K562 (cell line): ENCODE measurements around the gene AP5Z1. TPM values are rescaled to one million over a fixed set of nuclear protein-coding genes. Genes with fewer than 3 reads are reported as not detected.

Source experiments
- BCLAF1 ChIP-seq, 2 experiments: fragments of 450-650 bp in 1 of 2; IDR thresholded peaks; 2 replicates each; pipeline ENCODE4 v1.6.1; 2011 to 2017; ENCODE audit warnings: low read depth in 2 of 2, antibody characterized with exemption in 1 of 2, borderline replicate concordance in 1 of 2, low read length in 1 of 2, mild to moderate bottlenecking in 1 of 2, mixed read lengths in 1 of 2; ENCODE audit not compliant: control insufficient read depth in 1 of 2
- CBX3 ChIP-seq, 2 experiments: IDR thresholded peaks; 1 replicate in 1 of 2; 2 replicates in 1 of 2; pipeline ENCODE4 v1.6.1; 2012; ENCODE audit warnings: inconsistent platforms in 2 of 2, low read length in 2 of 2, borderline replicate concordance in 1 of 2, control low read depth in 1 of 2
- REST ChIP-seq, 2 experiments: fragments of 450-650 bp; formaldehyde crosslinking in 1 of 2; IDR thresholded peaks; 2 replicates each; pipeline versions ENCODE4 v1.4.0 to v1.6.1; 2014 to 2020; ENCODE audit warnings: mild to moderate bottlenecking in 2 of 2, borderline replicate concordance in 1 of 2, low read depth in 1 of 2
- ZNF12 ChIP-seq: sonication (generic); formaldehyde crosslinking; IDR thresholded peaks from 2 replicates; pipeline ENCODE4 v1.4.0; 2020; ENCODE audit warnings: mild to moderate bottlenecking, missing genetic modification reagents
- ZNF143 ChIP-seq: sonication (generic); formaldehyde crosslinking; IDR thresholded peaks from 2 replicates; pipeline ENCODE4 v1.9.0; 2022; ENCODE audit warnings: mild to moderate bottlenecking, missing genetic modification reagents
- ZNF146 ChIP-seq: IDR thresholded peaks from one replicate; pipeline ENCODE4 v1.6.1; 2018; ENCODE audit warnings: missing compliant biosample characterization; ENCODE audit not compliant: unreplicated experiment
- polyA plus RNA-seq, 8 experiments: library from polyadenylated mRNA; depleted of rRNA in 4 of 8; stranded (reverse) in 5 of 8; unstranded in 3 of 8; fragments of >200 nt; fragmentation: Nextera tagmentation in 2 of 8; fragmentation: Illumina TruSeq in 1 of 8; extraction: Ambion mirVana in 2 of 8; extraction: Trizol in 1 of 8; gene quantifications; 2 replicates each; pipeline versions ENCODE4 v1.2.1 to v1.2.3, GENCODE V29; 2011 to 2014; ENCODE audit warnings: inconsistent platforms in 1 of 8, missing spikeins in 1 of 8
- total RNA-seq, 7 experiments: library from RNA; depleted of rRNA in 6 of 7; stranded (reverse); fragments of >200 nt in 6 of 7; fragmentation: Illumina TruSeq in 2 of 7; extraction: Trizol in 2 of 7; gene quantifications; 2 replicates each; pipeline versions ENCODE4 v1.2.1 to v1.2.3, GENCODE V29; 2011 to 2021; ENCODE audit warnings: low replicate concordance in 1 of 7

The AP5Z1 gene
- total and polyA plus RNA-seq, 9 of the 15 experiments (the other 6 are each of a cell fraction or from before 2014, with no cell fraction given), result 0.06 to 31.1 (median 6.4) TPM

- TF ChIP-seq REST (IDR thresholded peaks at IDR 0.05; ENCODE audit: borderline replicate concordance) (no peak), REST (CRISPR knock-in tag; IDR thresholded peaks at IDR 0.05; ENCODE audit: low read depth) (no peak), ZNF146 (no peak), ZNF12 (CRISPR knock-in tag) (no peak), CBX3 (IDR thresholded peaks at IDR 0.05; ENCODE audit: borderline replicate concordance in 1 of 2, low read length in 2 of 2) (no peak), BCLAF1 (IDR thresholded peaks at IDR 0.05; ENCODE audit: borderline replicate concordance in 1 of 2, control insufficient read depth in 1 of 2, low read depth in 2 of 2, low read length in 1 of 2) (no peak), ZNF143 (CRISPR knock-in tag) (no peak)
- TF ChIP-seq, all 486 proteins: peak for 0
These were observed 53.4 kb downstream of the AP5Z1 start (continued) for GRCh38 chr7:4828720-4829383.
